HG03354 (cell line): ENCODE data around the gene CAMTA1.
"Not testable (repeated sequence)": the region's sequence is repeated elsewhere in the genome, so short reads cannot be mapped to it uniquely, and the experiment has no call there.

Experiments used
- ATAC-seq: cut with Tn5 transposase; IDR thresholded peaks from one replicate; pipeline ENCODE4 v1.9.1; 2021; ENCODE audit warnings: mild to moderate bottlenecking; ENCODE audit not compliant: unreplicated experiment, poor library complexity, severe bottlenecking

The CAMTA1 gene

DNA sequence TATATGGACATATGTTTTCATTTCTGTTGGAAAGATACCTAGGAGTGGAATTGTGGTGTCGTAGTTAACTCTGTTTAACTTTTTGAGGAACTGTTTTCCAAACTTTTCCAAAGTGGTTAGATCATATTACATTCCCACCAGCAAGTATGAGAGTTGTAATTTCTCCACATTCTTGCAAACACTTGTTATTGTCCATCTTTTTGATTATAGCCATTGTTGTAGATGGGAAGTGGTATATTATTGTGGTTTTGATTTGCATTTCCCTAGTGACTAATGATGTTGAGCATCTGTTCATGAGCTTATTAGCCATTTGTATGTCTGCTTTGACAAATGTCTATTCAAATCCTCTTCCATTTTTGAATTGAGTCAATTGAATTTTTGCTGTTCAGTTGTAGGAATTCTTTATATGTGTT, 19.8 kb downstream of the CAMTA1 start:
- ATAC-seq, result no peak

DNA sequence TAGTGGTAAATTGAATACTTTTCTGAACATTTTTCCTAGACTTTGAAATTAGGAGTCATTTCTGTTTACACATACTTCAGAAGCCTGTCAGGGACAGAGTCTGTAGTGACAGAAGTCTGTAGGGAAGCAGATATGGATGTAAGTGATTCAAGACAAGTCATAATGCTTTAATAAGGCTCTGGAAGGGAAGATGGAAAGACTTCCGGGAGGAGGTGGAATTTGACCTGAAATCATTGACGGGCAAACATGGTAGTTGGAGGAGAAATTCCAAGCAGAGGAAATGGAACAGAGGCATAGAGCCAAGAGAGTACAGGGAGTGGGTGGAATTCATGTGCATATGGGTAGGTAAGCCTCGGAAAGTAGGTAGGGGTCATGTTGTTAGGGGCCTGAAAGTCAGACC, 22.5 kb downstream of the CAMTA1 start:
- no peak for ATAC-seq

GRCh38 chr1:6809461-6809860, 24.2 kb downstream of the CAMTA1 start:
- ATAC-seq, result no peak

DNA sequence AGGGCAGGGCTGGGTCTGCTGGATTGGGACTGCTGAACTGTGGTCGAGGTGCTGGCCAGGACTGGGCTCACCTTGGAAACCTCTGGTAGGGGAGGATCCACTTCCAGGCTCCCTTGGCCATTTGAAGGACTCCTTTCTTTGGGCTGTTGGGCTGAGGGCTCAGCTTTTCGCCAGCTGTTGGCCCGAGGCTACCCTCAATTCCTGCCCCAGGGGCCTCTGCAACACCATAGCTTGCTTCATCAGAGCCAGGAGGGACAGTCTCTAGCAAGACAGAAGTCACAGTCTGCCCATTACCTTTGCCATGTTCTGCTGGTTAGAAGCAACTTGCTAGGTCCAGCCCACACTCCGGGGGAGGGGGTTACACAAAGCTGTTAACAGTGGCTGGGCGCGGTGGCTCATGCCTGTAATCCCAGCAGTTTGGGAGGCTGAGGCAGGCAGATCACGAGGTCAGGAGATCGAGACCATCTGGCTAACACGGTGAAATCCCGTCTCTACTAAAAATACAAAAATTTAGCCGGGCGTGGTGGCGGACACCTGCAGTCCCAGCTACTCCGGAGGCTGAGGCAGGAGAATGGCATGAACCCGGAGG, 25.0 kb downstream of the CAMTA1 start:
- not testable (repeated sequence) for ATAC-seq

DNA sequence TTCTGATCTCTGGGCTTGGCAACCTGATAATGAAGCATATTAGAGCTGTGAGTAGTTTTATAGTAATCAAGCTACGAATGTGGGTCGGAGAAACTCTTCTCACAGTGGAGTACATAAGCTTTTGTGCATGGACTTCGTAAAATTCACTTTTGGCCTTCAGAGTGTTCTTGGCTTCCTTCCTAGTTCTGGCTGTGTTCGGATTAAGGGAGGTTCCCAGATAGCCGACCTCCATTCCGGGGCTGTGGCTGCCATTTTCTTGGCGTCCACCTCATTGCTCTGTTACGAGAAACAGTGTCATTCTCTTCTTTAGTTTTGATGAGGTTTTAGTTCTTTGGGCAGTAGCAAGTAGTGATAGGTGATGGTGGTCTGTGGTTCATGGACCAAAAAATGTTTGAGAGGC, 26.3 kb downstream of the CAMTA1 start:
- no peak for ATAC-seq

DNA sequence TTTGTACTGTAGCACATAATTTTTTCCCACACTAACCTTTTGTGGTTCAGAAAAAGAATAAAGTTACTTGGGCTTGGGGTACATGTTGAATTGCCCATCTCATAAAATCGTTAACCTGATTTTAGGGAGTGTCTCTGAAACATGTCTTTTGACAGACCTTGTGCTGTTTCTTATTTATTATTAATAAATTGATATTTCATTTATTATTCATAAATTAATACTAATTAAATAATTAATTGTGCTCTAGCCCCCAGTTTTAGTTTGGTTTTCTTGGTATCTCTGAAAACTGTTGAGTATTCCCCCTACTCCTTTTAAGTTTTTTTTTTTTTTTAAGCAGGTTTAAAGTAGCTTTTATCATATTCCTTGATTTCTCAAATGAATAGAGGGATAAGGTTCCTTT, 27.9 kb downstream of the CAMTA1 start:
- no peak for ATAC-seq

- ATAC-seq, result no peak
Measured at GRCh38 chr1:6815726-6816125, 30.5 kb downstream of the CAMTA1 start.

GRCh38 chr1:6819246-6820040, 34.2 kb downstream of the CAMTA1 start:
- ATAC-seq, result no peak

DNA sequence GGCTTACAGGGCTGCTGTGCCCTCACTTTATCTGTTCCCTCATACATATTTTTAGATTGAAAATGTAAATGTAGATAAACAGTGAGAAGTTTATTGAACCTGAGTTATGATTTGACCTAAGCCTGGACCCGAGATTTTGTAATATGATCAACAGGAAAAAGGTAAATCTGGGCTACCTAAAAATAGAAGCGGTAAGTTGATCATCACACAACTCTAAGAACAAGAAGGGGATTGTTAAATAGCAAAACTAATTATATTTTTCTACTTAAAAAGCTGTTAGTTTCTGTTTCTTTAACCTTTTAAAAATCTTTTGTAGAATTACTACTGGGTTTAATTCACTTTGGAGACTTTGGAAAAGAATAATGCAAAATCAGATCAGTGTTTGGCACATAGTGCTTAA, 35.6 kb downstream of the CAMTA1 start:
- no peak for ATAC-seq

- peak; percentile 87 for ATAC-seq
Measured at GRCh38 chr1:6822530-6823359, 37.5 kb downstream of the CAMTA1 start.

- no peak for ATAC-seq
Measured at GRCh38 chr1:6823793-6824192, 38.5 kb downstream of the CAMTA1 start.

GRCh38 chr1:6824665-6825368, 39.6 kb downstream of the CAMTA1 start:
- ATAC-seq, result no peak

GRCh38 chr1:6825828-6826227, 40.6 kb downstream of the CAMTA1 start:
- ATAC-seq, result no peak

DNA sequence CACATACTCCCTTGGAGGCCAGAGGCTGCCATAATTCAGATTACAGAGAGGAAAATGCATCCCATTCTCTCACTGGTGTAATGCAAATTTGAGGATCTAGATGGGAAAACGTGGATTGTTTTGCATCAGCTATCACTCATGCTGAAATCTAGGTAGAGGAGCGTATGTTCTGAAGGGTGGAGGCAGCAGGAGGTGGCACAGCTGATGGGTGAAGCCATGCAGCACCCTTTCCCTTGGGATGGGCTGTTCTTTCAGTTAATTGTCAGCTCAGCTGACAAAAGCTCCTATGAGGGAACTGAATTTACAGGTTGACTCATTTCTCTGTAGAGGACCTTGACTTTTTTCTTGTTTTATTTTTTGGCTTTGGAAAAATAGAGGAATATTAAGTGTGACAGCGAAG, 41.8 kb downstream of the CAMTA1 start:
- ATAC-seq, result no peak

GRCh38 chr1:6827630-6828165, 42.4 kb downstream of the CAMTA1 start:
- ATAC-seq, result no peak

GRCh38 chr1:6831366-6831765, 46.1 kb downstream of the CAMTA1 start:
- no peak for ATAC-seq

DNA sequence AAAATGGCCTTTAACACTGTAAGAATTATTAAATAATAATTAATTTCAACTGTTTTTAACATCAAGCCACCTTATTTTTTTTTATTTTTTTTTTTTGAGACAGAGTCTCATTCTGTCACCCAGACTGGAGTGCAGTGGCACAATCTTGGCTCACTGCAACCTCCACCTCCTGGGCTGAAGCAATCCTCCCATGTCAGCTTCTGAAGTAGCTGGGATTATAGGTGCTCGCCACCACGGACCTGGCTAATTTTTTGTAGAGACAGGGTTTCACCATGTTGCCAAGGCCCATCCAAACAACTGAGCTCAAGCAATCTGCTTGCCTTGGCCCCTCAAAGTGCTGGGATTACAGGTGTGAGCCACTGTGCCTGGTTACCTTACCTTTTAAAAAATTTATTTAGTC, 46.8 kb downstream of the CAMTA1 start:
- ATAC-seq, result not testable (repeated sequence)

DNA sequence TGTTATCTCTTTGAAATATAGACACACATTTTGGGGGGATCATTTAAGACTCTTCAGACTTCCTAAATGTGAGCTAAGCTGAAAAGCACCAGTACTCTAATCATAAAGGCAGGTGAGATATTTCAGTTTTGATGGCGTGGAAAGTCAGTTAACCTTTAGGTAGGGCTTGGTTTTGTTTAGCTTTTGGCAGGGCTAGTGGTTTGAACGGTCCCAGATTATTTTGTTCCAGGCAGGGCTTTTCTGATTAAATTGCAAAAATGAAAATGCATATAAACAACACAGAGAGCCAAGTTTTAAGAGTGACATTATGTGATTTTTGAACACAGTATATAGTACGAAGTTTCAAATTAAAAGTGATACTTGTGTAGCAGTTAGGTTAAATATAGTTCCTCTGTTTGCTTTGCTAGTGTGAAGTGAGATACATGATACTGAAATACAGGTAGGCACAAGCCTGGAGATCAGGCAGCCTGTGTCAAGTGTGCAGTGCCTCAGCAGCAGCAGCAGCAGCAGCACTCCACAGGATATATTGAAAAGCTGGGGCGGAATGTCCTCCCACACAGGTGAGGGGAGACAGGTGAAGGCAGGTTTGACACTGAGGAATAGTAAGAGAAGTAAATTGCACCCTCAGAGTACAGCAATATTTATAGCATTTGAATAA, 47.4 kb downstream of the CAMTA1 start:
- no peak for ATAC-seq

GRCh38 chr1:6833804-6834203, 48.5 kb downstream of the CAMTA1 start:
- ATAC-seq, result no peak
